Neuron (in vitro differentiated cells): ENCODE measurements around the gene ST7.

Source experiments
- H2AFZ ChIP-seq: one replicate; pipeline ENCODE4 v1.6.1; 2013; ENCODE audit warnings: low read depth, mild to moderate bottlenecking, inconsistent platforms, low read length, moderate library complexity
- H3K27me3 ChIP-seq: one replicate; pipeline ENCODE4 v1.6.1; 2013; ENCODE audit warnings: low read length; ENCODE audit not compliant: insufficient read depth
- H3K36me3 ChIP-seq: one replicate; pipeline ENCODE4 v1.6.1; 2013; ENCODE audit warnings: low read length; ENCODE audit not compliant: insufficient read depth
- H3K4me1 ChIP-seq: one replicate; pipeline ENCODE4 v1.6.1; 2013; ENCODE audit warnings: low read length; ENCODE audit not compliant: insufficient read depth
- H3K4me3 ChIP-seq: 2 replicates; pipeline ENCODE4 v1.5.1; 2013; ENCODE audit warnings: mild to moderate bottlenecking, low read length, moderate library complexity
- H3K9me3 ChIP-seq: one replicate; pipeline ENCODE4 v1.6.1; 2013; ENCODE audit warnings: low read length

The ST7 gene

DNA sequence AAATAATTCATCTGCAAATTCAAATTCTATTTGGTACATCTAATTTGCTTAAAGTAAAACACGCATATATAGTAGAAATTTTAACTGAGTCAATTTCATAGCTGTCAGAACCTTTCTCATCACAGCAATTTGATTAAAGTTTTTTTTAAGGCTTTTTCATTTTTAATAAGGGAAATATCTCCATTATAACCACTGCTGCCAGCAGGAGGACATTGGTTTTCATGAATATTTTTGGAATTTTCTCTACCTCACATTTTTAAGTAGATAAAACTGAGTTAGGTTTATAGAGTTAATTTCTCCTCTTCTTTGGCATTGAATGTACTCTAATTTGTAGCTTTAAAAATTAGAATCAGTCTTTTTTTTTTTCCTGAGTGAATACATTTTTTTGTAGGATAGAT is 82.2 kb downstream of the ST7 start:
- Histone ChIP-seq H3K4me1 (peaks cover 18% of the 10 kb centered on the region), H3K9me3 (no peaks in the 10 kb centered on the region), H2AFZ (no peak overlapping the region), H3K36me3 (no peaks in the 10 kb centered on the region), H3K4me3 (no peak overlapping the region), H3K27me3 (no peaks in the 10 kb centered on the region)

DNA sequence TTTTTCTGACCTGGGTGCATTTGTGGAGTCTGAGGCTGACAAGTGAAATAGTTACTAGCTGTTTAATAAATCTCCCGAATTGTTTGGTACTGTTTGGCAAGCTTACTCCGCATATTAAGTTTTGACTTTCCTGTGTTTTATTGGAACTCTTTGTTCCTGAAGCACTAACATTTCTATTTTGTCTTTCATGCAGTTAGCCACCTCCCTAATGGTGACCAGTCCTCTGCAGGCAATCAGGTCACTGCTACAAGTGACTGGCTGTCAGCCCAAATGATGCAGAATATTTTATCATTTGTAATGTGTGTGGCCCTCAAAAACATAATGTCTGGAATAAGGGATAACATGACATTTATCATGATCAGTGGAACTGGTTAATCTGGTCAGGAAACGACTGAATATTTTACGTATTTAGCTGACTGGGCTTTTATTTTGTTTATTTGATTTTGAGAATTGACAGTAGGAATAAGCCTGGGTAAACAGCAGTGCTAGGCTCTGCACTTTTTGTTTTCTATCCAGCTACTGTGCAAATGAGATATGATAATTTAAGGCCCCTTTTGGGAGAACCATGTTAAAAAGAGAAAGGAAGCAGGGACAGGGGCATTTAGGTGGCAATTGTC is 82.9 kb downstream of the ST7 start:
- Histone ChIP-seq H3K27me3 (no peaks in the 10 kb centered on the region), H3K4me1 (peaks cover 18% of the 10 kb centered on the region), H2AFZ (no peak overlapping the region), H3K36me3 (no peaks in the 10 kb centered on the region), H3K9me3 (no peaks in the 10 kb centered on the region), H3K4me3 (no peak overlapping the region)

DNA sequence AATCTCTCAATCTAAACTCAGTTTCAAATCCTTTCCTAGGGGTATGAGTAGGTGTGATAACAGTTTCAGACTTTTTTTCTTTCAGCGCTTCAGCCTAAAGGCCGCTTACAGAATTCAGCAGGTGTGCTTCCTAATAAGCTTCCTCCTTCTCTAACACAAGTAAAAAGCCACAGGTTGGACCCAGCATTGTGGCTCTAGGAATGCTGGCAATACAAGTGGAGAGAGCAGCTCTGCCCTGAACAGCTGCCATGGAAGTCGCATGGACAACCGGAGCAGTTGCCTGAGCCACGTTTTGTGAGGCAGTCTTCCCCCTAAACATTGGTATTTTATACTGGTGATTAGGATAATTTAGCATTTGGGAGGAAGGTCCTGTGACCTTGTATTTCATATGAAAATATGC is 83.5 kb downstream of the ST7 start:
- Histone ChIP-seq H3K36me3 (no peaks in the 10 kb centered on the region), H2AFZ (no peak overlapping the region), H3K27me3 (no peaks in the 10 kb centered on the region), H3K4me1 (peaks cover 18% of the 10 kb centered on the region), H3K9me3 (peaks cover 1% of the 10 kb centered on the region), H3K4me3 (no peak overlapping the region)

DNA sequence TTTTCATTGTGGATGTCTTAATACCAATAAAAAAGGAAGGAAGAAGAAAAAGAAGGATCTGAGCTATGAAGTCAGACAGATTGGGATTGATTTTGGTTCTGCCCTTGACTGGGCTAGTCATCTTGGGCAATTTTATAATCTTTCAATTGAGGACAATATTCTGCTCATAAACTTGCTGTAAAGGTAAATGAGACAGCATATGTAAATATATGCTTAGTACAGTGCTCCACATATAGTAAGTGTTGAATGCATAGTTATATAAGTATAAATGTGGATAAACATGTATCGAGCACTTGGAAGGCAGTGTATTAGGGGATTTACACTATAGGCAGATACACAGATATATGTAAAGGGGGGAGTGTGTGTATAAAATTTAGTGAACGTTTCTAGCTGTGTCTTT is 85.1 kb downstream of the ST7 start:
- Histone ChIP-seq H3K9me3 (peaks cover 2% of the 10 kb centered on the region), H2AFZ (no peak overlapping the region), H3K36me3 (no peaks in the 10 kb centered on the region), H3K27me3 (no peaks in the 10 kb centered on the region), H3K4me3 (no peak overlapping the region), H3K4me1 (peaks cover 18% of the 10 kb centered on the region)

DNA sequence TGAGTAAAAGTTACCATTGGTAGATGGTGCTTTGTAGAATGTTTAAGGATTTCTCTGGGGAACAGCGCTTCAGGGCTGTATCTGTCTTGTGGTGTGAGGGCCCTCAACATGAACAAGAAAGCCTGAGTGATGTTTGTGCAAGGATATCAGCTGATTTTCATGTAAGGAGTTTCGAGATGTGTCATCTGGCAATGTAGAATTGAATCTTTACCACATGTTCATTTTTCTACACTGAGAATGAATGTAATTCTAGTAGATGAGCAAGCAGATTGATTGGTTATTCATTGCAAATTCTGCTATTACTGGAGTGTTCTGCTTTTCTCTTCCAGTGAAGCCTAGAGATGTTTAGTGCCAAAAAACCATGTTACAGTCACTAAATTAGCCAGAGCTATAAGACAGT is 87.7 kb downstream of the ST7 start:
- Histone ChIP-seq H3K4me1 (peaks cover 10% of the 10 kb centered on the region), H2AFZ (no peak overlapping the region), H3K4me3 (no peak overlapping the region), H3K27me3 (no peaks in the 10 kb centered on the region), H3K9me3 (peaks cover 2% of the 10 kb centered on the region), H3K36me3 (no peaks in the 10 kb centered on the region)

DNA sequence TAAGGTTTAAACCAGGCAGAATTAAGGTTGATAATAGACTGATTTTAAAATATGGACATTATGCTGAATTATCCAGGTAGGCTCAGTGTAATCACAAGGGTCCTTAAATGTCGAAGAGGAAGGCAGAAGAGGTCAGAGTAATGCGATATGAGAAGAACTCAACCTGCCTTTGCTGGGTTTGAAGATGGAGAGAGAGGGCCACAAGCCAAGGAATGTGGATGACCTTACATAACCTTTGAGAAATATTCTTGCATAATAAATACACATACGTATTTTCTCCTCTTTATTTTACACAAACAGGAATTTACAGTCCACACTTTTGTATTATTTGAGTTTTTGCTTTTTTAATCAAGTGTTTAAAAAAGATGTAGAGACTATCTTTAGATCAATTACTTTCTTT is 88.5 kb downstream of the ST7 start:
- Histone ChIP-seq H3K4me3 (no peak overlapping the region), H3K36me3 (no peaks in the 10 kb centered on the region), H3K4me1 (peaks cover 7% of the 10 kb centered on the region), H2AFZ (no peak overlapping the region), H3K27me3 (no peaks in the 10 kb centered on the region), H3K9me3 (peaks cover 2% of the 10 kb centered on the region)

DNA sequence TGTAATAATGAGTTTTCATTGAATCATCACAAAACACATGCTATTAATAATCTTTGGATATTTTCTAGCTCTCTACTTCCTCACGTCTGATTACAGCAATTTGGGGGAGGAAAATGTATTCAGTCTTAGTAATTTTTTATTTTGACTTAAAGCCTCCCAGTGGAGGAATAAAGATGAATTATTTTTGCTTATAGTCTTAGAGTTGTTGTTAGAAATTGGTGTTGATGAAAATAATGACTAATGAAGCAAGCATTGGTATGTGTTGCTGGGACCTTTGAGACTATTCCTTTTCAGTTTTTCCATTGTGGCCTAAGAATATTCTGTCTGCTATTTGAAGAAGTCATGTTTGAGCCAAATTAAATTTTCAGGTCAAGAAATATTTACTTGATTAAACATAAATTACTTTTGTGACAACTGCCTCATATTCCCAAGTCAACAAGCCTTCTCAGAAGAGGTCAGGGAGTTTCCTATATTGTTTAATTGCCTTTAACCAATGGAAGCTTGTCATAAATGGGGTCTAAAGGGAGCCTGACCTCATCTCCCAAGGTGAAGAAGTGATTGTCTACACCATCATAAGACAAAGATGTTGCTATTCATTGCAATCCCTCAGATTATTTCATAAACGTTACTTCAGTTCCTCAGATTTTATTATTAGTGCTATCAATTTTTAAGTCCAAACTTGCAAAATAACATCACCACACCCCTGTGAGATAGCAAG is 90.0 kb downstream of the ST7 start:
- Histone ChIP-seq H3K9me3 (peaks cover 2% of the 10 kb centered on the region), H3K27me3 (no peaks in the 10 kb centered on the region), H3K36me3 (no peaks in the 10 kb centered on the region), H3K4me3 (no peak overlapping the region), H2AFZ (no peak overlapping the region), H3K4me1 (no peaks in the 10 kb centered on the region)

DNA sequence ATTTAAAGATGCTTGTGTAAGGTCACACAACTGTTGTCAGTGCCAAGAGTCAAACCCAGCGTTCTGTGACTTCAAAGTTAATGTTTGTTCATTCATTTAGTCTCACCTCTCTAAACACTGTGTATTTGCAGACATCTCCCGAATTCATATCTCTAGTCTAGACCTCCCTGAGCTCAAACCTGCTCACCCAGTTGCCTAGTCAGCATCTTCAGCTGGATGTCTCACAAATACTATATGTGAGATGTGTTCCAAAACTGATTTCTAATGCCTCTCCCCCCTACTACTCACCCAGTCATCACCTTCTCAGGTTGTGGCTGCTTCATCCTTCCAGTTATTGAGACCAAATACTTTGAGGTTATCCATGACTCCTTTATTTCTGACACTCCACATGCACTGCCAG is 91.4 kb downstream of the ST7 start:
- no peaks in the 10 kb centered on the region for H3K36me3 ChIP-seq
- no peaks in the 10 kb centered on the region for H3K4me1 ChIP-seq
- H3K9me3 ChIP-seq = peaks cover 2% of the 10 kb centered on the region
- no peaks in the 10 kb centered on the region for H3K27me3 ChIP-seq
- H3K4me3 ChIP-seq = no peak overlapping the region
- no peak overlapping the region for H2AFZ ChIP-seq

DNA sequence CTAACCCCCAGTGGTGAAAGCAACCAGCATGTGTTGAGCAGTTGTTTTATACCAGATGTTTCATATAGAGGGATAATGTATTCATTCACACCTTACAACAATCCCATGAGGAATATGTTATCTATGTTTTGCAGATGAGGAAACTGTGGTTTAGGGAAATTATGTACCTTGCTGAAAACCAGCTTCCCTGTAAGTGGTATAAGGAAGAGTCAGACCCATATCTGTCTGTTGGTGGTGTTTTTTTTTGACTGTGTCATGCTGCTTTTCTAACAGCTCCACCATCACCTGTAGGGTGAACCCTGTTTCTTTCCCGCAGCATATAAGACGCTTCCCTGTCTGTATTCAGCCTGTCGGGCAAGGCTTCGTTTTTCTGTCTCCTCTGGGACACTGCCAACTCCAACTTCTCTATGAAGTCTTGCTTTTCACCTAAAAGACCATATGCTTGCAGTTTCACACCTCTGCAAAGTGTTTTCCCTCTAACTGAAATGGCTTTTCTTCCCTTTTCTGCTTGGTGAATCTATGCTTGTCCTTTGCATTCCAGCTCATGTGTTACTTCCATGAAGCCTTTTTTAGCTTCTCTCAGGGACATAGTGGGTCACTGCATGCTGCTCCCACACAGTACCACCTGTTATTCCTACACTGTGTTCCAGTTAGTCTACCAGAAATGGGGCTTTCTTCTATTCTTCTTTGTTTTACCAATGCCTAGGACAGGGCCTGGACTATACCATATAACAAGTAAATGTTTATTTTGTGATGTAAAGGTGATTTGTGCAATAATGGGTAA is 92.8 kb downstream of the ST7 start:
- H2AFZ ChIP-seq = no peak overlapping the region
- no peaks in the 10 kb centered on the region for H3K27me3 ChIP-seq
- no peaks in the 10 kb centered on the region for H3K4me1 ChIP-seq
- H3K36me3 ChIP-seq = no peaks in the 10 kb centered on the region
- H3K4me3 ChIP-seq = no peak overlapping the region
- H3K9me3 ChIP-seq = peaks cover 2% of the 10 kb centered on the region

DNA sequence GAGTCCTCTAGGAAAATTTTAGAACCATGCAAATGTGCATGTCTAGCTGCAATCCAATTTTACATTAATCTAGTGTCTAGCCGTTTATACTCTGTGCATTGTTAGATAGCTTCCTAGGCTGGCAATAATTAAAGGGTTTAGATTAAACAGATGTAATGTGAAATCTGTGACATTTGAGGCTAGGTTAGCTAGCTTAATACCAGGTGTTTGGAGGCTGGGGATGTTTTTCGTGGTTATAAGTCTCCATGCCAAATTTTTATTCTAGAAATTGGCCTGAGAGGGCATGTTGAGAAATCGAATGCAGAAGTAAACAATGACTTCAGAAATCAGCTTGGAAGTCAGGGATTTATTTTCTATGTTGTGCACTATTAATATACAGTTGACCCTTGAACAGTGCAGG is 94.2 kb downstream of the ST7 start:
- Histone ChIP-seq H3K4me3 (no peak overlapping the region), H2AFZ (no peak overlapping the region), H3K4me1 (peaks cover 7% of the 10 kb centered on the region), H3K27me3 (no peaks in the 10 kb centered on the region), H3K9me3 (no peaks in the 10 kb centered on the region), H3K36me3 (no peaks in the 10 kb centered on the region)

DNA sequence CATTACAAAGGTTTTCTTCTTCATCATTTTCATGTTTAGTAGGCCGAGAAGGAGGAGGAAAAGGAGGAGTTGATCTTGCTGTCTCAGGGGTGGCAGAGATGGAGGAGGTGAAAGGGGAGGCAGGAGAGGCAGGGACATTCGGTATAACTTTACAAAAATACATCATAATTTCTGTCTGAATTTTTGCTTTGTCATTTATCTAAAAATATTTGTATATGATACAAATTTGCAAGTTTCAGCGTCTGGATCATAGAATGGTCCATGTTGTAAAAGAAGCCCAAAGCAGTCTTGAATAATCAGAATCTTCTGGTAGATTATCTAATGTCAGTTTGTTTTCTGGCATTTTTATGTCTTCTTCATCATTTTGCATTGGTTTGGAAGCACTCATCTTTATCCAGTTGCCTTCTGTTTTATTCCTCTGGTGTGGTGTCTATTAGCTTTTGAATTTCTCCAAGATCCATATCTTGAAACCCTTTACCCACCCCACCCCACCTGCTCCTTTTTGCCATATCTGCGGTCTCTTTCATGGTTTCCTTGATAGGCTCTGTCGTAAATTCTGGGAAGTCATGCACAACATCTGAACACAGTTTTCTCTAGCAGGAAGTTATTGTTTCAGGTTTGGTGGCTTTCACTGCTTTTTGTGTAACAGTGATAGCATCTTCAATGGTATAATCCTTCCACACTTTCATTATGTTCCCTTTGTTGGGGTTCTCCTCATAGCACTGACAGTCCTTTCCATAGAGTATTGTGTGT is 95.0 kb downstream of the ST7 start:
- Histone ChIP-seq H3K36me3 (peaks cover under 1% of the 10 kb centered on the region), H3K27me3 (no peaks in the 10 kb centered on the region), H3K4me3 (no peak overlapping the region), H3K4me1 (peaks cover 7% of the 10 kb centered on the region), H3K9me3 (no peaks in the 10 kb centered on the region), H2AFZ (no peak overlapping the region)

DNA sequence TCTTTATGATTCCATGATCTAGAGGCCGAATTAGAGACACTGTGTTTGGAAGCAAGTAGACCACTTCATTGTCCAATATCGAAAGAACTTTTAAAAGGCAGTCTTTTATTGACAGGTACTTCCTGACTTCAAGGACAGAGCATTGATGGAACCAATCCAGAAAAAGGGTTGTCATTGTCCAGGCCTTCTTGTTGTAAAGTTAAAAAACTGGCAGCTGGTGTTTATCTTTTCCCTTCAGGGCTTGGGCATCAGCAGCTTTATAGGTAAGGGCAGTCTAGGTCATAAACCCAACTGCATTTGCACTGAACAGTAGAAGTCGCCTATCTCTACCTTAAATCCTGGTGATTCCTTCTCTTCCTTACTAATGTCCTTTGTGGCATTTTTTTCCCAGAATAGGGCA is 95.6 kb downstream of the ST7 start:
- H3K27me3 ChIP-seq = no peaks in the 10 kb centered on the region
- no peak overlapping the region for H2AFZ ChIP-seq
- H3K4me1 ChIP-seq = peaks cover 7% of the 10 kb centered on the region
- H3K4me3 ChIP-seq = no peak overlapping the region
- H3K36me3 ChIP-seq = peaks cover 3% of the 10 kb centered on the region
- H3K9me3 ChIP-seq = no peaks in the 10 kb centered on the region

DNA sequence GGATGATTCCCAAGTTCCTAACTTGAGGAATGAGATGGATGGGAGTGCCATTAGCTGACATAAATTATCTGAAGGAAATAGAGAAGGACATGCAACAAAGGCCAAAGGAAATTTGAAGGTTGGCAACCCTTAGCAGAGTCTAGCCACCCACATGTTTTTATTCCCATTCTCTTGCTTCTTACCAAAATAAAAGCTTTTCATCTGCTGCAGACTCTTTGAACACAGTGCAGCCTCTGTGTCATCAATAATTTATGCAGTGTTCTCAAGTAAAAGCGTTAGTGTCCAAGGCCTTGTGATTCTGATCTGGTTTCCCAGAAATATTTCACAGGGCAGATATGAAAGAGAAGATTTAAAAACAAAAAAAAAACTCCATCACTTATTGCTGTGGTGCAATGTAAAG is 98.5 kb downstream of the ST7 start:
- H3K4me1 ChIP-seq = peaks cover 7% of the 10 kb centered on the region
- H3K4me3 ChIP-seq = no peak overlapping the region
- H3K36me3 ChIP-seq = peaks cover 3% of the 10 kb centered on the region
- no peak overlapping the region for H2AFZ ChIP-seq
- H3K9me3 ChIP-seq = no peaks in the 10 kb centered on the region
- no peaks in the 10 kb centered on the region for H3K27me3 ChIP-seq
